HepG2 (cell line): Measurements from ENCODE around the gene FGFBP2. TPM values are rescaled to one million over a fixed set of nuclear protein-coding genes. Genes with fewer than 3 reads are reported as not detected.

Source experiments
- ATAC-seq: fragments of 200-7000 bp; cut with Tn5 transposase; 3 replicates; pipeline ENCODE4 v1.9.1; 2020; ENCODE audit warnings: mild to moderate bottlenecking, moderate library complexity
- BruUV-seq: library from RNA; stranded (reverse); fragments of 400-500 nt; replicated peaks from 2 replicates; lab custom pipeline; 2021; lab: Mats Ljungman, UMichigan
- CTCF ChIA-PET: fragments of 300-600 bp; formaldehyde crosslinking; extraction: SDS; loops from one replicate; lab custom pipeline; 2021; ENCODE audit warnings: low total read pairs, inconsistent platforms, low intra/inter-chr PET ratio; lab: Yijun Ruan, JAX
- POLR2A ChIA-PET: fragments of 350-600 bp; sonication (Branson Sonifier 250); formaldehyde crosslinking; loops from one replicate; lab custom pipeline; 2020; ENCODE audit warnings: antibody characterized with exemption, inconsistent platforms; lab: Yijun Ruan, JAX
- DNase-seq: peaks from one replicate; pipeline ENCODE4 v3.0.0-alpha.2; 2015; ENCODE audit warnings: low spot score
- FAIRE-seq: peaks from 3 replicates; lab custom pipeline; 2011; peaks lifted over from hg19 to GRCh38; lab: Jason Lieb, UNC
- H2AFZ ChIP-seq: one replicate; pipeline ENCODE4 v1.6.1; 2011; ENCODE audit warnings: low read length, inconsistent platforms
- H3K27ac ChIP-seq: fragments of 300-600 bp; 3 replicates; pipeline ENCODE4 v1.8.0; 2011; ENCODE audit warnings: mixed run types, mild to moderate bottlenecking, mixed read lengths, low read length, inconsistent platforms; ENCODE audit not compliant: insufficient read depth; ENCODE audit errors: extremely low read length
- H3K27me3 ChIP-seq, 2 experiments: fragments of 200-600 bp in 1 of 2; 2 replicates in 1 of 2; 3 replicates in 1 of 2; pipeline versions ENCODE4 v1.6.0 to v1.8.0; 2011; ENCODE audit warnings: low read length in 2 of 2, mild to moderate bottlenecking in 2 of 2, moderate library complexity in 2 of 2, inconsistent platforms in 1 of 2; ENCODE audit not compliant: insufficient read depth in 2 of 2, control insufficient read depth in 1 of 2
- H3K36me3 ChIP-seq, 2 experiments: fragments of 200-600 bp in 1 of 2; replicated peaks in 1 of 2; 2 replicates in 1 of 2; 3 replicates in 1 of 2; pipeline versions ENCODE4 v1.5.1 to v1.8.0; 2011; ENCODE audit warnings: low read length in 2 of 2, inconsistent platforms in 1 of 2; ENCODE audit not compliant: insufficient read depth in 2 of 2, control insufficient read depth in 1 of 2
- H3K4me1 ChIP-seq: 2 replicates; pipeline ENCODE4 v1.5.1; 2012; ENCODE audit warnings: low read length, inconsistent platforms; ENCODE audit not compliant: insufficient read depth
- H3K4me2 ChIP-seq: 2 replicates; pipeline ENCODE4 v1.6.0; 2011; ENCODE audit warnings: low read depth, low read length, inconsistent platforms
- H3K4me3 ChIP-seq, 3 experiments: fragments of 200-600 bp in 1 of 3; sonication (generic), shearing (Covaris generic) in 1 of 3; replicated peaks in 1 of 3; 2 replicates each; pipeline ENCODE4 v1.5.1; 2011 to 2016; ENCODE audit warnings: low read length in 3 of 3, inconsistent platforms in 2 of 3, low read depth in 2 of 3, mild to moderate bottlenecking in 2 of 3, control low read depth in 1 of 3, mixed read lengths in 1 of 3; ENCODE audit not compliant: insufficient read depth in 1 of 3
- H3K79me2 ChIP-seq: one replicate; pipeline ENCODE4 v1.6.1; 2011; ENCODE audit warnings: low read length, inconsistent platforms; ENCODE audit not compliant: insufficient read depth
- H3K9ac ChIP-seq: 2 replicates; pipeline ENCODE4 v1.6.0; 2011; ENCODE audit warnings: mild to moderate bottlenecking, low read depth, low read length, inconsistent platforms; ENCODE audit not compliant: insufficient read depth
- H3K9me3 ChIP-seq: 2 replicates; pipeline ENCODE4 v1.5.1; 2012; ENCODE audit warnings: mild to moderate bottlenecking, low read length
- H4K20me1 ChIP-seq: 2 replicates; pipeline ENCODE4 v1.6.0; 2011; ENCODE audit warnings: inconsistent platforms, mild to moderate bottlenecking, low read length, moderate library complexity; ENCODE audit not compliant: insufficient read depth
- HMG20B ChIP-seq: conservative IDR thresholded peaks from 2 replicates; pipeline ENCODE4 v1.6.1; 2016; ENCODE audit warnings: missing genetic modification reagents, missing compliant biosample characterization
- PRDM10 ChIP-seq: sonication (generic); formaldehyde crosslinking; IDR thresholded peaks from 2 replicates; pipeline ENCODE4 v1.4.0; 2020; ENCODE audit warnings: low read depth, missing genetic modification reagents
- WGBS: methylation state at CpG from one replicate; pipeline ENCODE4 v1.1.6; 2017; ENCODE audit warnings: low lambda C conversion rate; 5-methylcytosine and 5-hydroxymethylcytosine counted together
- in situ Hi-C: cut with HindIII; loops from 2 replicates; pipeline ENCODE4 v1.10.0; 2017; ENCODE audit warnings: low pct_unique_long_range_greater_than_20kb; ENCODE audit not compliant: extremely low pct_ligation_motif_present
- intact Hi-C: fragments of 100-400 bp; cut with micrococcal nuclease; formaldehyde crosslinking; loops from one replicate; pipeline ENCODE4 v1.10.0; 2022; ENCODE audit not compliant: unreplicated experiment
- polyA plus RNA-seq, 8 experiments: library from polyadenylated mRNA; depleted of rRNA in 3 of 8; stranded (reverse) in 7 of 8; unstranded in 1 of 8; fragments of >200 nt; fragmentation: Illumina TruSeq in 4 of 8; extraction: Trizol in 4 of 8; gene quantifications; 2 replicates each; pipeline versions ENCODE4 v1.2.1 to v1.2.3, GENCODE V29; 2011 to 2016; ENCODE audit warnings: low read depth in 4 of 8, missing spikeins in 1 of 8, mixed read lengths in 1 of 8; ENCODE audit not compliant: insufficient read depth in 1 of 8
- total RNA-seq, 5 experiments: library from RNA; depleted of rRNA; stranded (reverse); fragments of >200 nt; fragmentation: Illumina TruSeq; extraction: Trizol; gene quantifications; 2 replicates each; pipeline ENCODE4 v1.2.3, GENCODE V29; 2016; ENCODE audit warnings: low read depth in 1 of 5
- TF ChIP-seq, protein P1 (sequence below): IDR thresholded peaks from 2 replicates; pipeline ENCODE4 v1.6.1; 2018; ENCODE audit warnings: missing genetic modification reagents

The FGFBP2 gene
- total and polyA plus RNA-seq, 2 of the 13 experiments (the other 11 are each of a cell fraction or from before 2014, with no cell fraction given), result not detected

- Histone ChIP-seq H2AFZ (no peak overlapping the region), H3K4me3 (no peak overlapping the region), H3K4me2 (no peak overlapping the region), H3K4me1 (no peaks in the 10 kb centered on the region), H3K36me3 (no peaks in the 10 kb centered on the region), H3K9ac (no peak overlapping the region), H3K79me2 (no peaks in the 10 kb centered on the region), H3K27me3 (no peaks in the 10 kb centered on the region), H3K9me3 (no peaks in the 10 kb centered on the region), H4K20me1 (no peaks in the 10 kb centered on the region), H3K27ac (no peak overlapping the region)
- WGBS, result 83% methylated on average over 3 of the region's 5 CpGs
- POLR2A ChIA-PET, result no interaction called here
- intact Hi-C loops, result no loop called here
- no TSS peak for BruUV-seq
- CTCF ChIA-PET, result no interaction called here
- TF ChIP-seq HMG20B (CRISPR knock-in tag), result no peak
- TF ChIP-seq PRDM10, result no peak
- TF ChIP-seq, protein P1, sequence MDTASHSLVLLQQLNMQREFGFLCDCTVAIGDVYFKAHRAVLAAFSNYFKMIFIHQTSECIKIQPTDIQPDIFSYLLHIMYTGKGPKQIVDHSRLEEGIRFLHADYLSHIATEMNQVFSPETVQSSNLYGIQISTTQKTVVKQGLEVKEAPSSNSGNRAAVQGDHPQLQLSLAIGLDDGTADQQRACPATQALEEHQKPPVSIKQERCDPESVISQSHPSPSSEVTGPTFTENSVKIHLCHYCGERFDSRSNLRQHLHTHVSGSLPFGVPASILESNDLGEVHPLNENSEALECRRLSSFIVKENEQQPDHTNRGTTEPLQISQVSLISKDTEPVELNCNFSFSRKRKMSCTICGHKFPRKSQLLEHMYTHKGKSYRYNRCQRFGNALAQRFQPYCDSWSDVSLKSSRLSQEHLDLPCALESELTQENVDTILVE (CRISPR knock-in tag), result no peak
- DNase-seq (no peak), ATAC-seq (no peak), FAIRE-seq (no peak)
- in situ Hi-C loops, result no loop called here
Observed at GRCh38 chr4:16005676-16006075, 42.7 kb upstream of the FGFBP2 start.
